BJ (cell line): ENCODE measurements around the gene IGFL2. TPM values are rescaled to one million over a fixed set of nuclear protein-coding genes. Genes with fewer than 3 reads are reported as not detected.
A peak's percentile ranks its signal among the peaks of the same experiment; 100 is the strongest.
"Not testable (repeated sequence)": the region's sequence is repeated elsewhere in the genome, so short reads cannot be mapped to it uniquely, and the experiment has no call there.

Experiments
- CTCF ChIA-PET: fragments of 350-600 bp; formaldehyde crosslinking; extraction: SDS; loops from one replicate; lab custom pipeline; 2021; ENCODE audit warnings: antibody characterized with exemption, inconsistent platforms; lab: Yijun Ruan, JAX
- POLR2A ChIA-PET: fragments of 300-600 bp; sonication (Branson Sonifier 250); formaldehyde crosslinking; extraction: SDS; loops from one replicate; lab custom pipeline; 2021; ENCODE audit warnings: antibody characterized with exemption; lab: Charles Lee
- DNase-seq: peaks from one replicate; pipeline ENCODE4 v3.0.0-alpha.2; 2011; ENCODE audit warnings: low read depth
- H3K27me3 ChIP-seq: 2 replicates; pipeline ENCODE4 v1.6.0; 2011; ENCODE audit warnings: low read length; ENCODE audit not compliant: control insufficient read depth, insufficient read depth
- H3K36me3 ChIP-seq: 2 replicates; pipeline ENCODE4 v1.5.1; 2011; ENCODE audit warnings: low read length; ENCODE audit not compliant: control insufficient read depth, insufficient read depth
- H3K4me3 ChIP-seq: 2 replicates; pipeline ENCODE4 v1.5.1; 2011; ENCODE audit warnings: low read depth, mild to moderate bottlenecking, control low read depth, low read length
- polyA plus RNA-seq: library from polyadenylated mRNA; depleted of rRNA; stranded (reverse); fragments of >200 nt; gene quantifications from 2 replicates; pipeline ENCODE4 v1.2.3, GENCODE V29; 2011
- TF ChIP-seq, protein P1 (sequence below): IDR thresholded peaks from 2 replicates; pipeline ENCODE4 v1.5.1; 2011; ENCODE audit warnings: low read depth, mild to moderate bottlenecking, control low read depth, inconsistent platforms, low read length, moderate library complexity; ENCODE audit not compliant: insufficient read depth

IGFL2 gene
- polyA plus RNA-seq, 1 experiment = not detected

GRCh38 chr19:46189971-46190888 lies 42.2 kb downstream of the IGFL2 start:
- Histone ChIP-seq H3K36me3 (no peaks in the 10 kb centered on the region), H3K27me3 (peaks cover 20% of the 10 kb centered on the region), H3K4me3 (no peak overlapping the region)
- DNase-seq = no peak
- ChIA-PET POLR2A (no interaction called here), CTCF (interaction anchor here (0.6 to 4.3 kb wide), 27 partner anchors 7 to 166 kb away, joined by 3 to 55 read pairs (median 5); no protein-coding TSS in a partner anchor)
- TF ChIP-seq, protein P1, sequence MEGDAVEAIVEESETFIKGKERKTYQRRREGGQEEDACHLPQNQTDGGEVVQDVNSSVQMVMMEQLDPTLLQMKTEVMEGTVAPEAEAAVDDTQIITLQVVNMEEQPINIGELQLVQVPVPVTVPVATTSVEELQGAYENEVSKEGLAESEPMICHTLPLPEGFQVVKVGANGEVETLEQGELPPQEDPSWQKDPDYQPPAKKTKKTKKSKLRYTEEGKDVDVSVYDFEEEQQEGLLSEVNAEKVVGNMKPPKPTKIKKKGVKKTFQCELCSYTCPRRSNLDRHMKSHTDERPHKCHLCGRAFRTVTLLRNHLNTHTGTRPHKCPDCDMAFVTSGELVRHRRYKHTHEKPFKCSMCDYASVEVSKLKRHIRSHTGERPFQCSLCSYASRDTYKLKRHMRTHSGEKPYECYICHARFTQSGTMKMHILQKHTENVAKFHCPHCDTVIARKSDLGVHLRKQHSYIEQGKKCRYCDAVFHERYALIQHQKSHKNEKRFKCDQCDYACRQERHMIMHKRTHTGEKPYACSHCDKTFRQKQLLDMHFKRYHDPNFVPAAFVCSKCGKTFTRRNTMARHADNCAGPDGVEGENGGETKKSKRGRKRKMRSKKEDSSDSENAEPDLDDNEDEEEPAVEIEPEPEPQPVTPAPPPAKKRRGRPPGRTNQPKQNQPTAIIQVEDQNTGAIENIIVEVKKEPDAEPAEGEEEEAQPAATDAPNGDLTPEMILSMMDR = no peak

- TF ChIP-seq, protein P1 = no peak
- H3K36me3 ChIP-seq = no peaks in the 10 kb centered on the region
- no peak overlapping the region for H3K4me3 ChIP-seq
- DNase-seq = no peak
- ChIA-PET POLR2A (no interaction called here), CTCF (interaction anchor here (0.6 to 4.3 kb wide), 8 partner anchors 73 to 330 kb away, joined by 3 to 22 read pairs (median 4); no protein-coding TSS in a partner anchor)
- H3K27me3 ChIP-seq = peaks cover 26% of the 10 kb centered on the region
These were observed 43.3 kb downstream of the IGFL2 start for GRCh38 chr19:46191356-46191755.

DNA sequence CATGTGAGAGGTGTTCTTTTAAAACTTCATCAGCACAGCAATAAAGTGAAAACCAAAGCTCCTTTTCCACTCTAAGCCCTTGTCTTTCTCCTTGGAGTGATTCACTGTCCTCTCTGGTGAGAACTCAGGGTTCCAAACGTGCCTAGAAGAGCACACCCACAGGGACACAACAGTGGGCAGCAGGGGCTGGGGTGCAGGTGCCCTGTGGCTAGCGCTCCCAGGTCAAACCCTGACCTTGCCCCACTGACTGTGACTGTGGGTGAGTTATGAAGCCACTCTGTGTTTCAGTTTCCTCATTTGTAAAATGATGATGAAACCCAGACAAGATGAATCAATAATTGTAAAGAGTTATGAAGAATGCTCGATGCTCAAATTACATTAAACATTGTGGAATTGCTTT lies 43.9 kb downstream of the IGFL2 start:
- no peak for DNase-seq
- no peaks in the 10 kb centered on the region for H3K36me3 ChIP-seq
- peaks cover 31% of the 10 kb centered on the region for H3K27me3 ChIP-seq
- ChIA-PET CTCF (interaction anchor here (0.6 to 4.3 kb wide), 7 partner anchors 73 to 331 kb away, joined by 3 to 22 read pairs (median 4); no protein-coding TSS in a partner anchor), POLR2A (no interaction called here)
- TF ChIP-seq, protein P1 = no peak
- no peak overlapping the region for H3K4me3 ChIP-seq

DNA sequence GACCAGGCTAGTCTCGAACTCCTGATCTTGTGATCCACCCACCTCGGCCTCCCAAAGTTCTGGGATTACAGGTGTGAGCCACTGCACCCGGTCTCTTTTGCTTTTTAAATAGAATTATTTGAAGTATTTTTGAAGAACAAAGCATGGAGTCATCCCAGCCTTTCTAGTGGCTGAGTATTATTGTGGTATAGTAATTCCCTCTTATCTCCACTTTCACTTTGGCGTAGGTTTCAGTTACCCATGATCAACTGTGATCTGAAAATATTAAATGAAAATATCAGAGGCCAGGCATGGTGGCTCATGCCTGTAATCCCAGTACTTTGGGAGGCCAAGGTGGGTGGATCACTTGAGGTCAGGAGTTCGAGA lies 44.6 kb downstream of the IGFL2 start:
- POLR2A ChIA-PET, DNase-seq, H3K4me3 ChIP-seq, H3K36me3 ChIP-seq: not testable (repeated sequence)
- H3K27me3 ChIP-seq = peaks cover 36% of the 10 kb centered on the region
- CTCF ChIA-PET = interaction anchor here (1.3 to 4.3 kb wide), 4 partner anchors 72 to 115 kb away, joined by 4 to 22 read pairs (median 6); no protein-coding TSS in a partner anchor

- peaks cover 36% of the 10 kb centered on the region for H3K27me3 ChIP-seq
- H3K36me3 ChIP-seq = no peaks in the 10 kb centered on the region
- CTCF ChIA-PET = interaction anchor here (1.1 to 4.3 kb wide), 4 partner anchors 72 to 115 kb away, joined by 4 to 22 read pairs (median 6); no protein-coding TSS in a partner anchor
- POLR2A ChIA-PET = no interaction called here
- TF ChIP-seq, protein P1 = no peak
- no peak overlapping the region for H3K4me3 ChIP-seq
- DNase-seq = peak; percentile 48
These were observed 45.1 kb downstream of the IGFL2 start for GRCh38 chr19:46192992-46193650.
